ENCODE data around the gene SLC2A13.

The SLC2A13 gene

DNA sequence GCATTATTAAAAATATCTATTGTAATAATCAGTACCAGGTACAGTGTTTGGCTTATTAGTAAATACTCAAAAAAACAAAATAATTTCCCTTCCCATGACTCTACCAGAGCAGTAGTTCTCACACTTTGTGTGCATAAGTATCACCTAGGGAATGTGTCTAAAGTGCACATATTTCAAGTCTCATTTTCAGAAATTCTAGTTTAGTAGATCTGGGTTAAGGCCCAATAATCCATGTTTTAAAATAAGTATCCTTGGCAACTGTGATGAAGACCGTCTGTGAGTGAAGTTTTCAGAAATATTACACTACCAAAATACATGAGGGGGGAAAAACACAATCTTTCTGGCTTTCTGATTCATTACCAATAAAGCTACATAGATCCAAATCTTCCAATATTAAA lies 237.6 kb downstream of the SLC2A13 start:
- TF ChIP-seq EP300 (IDR thresholded peaks at IDR 0.05; ENCODE audit: borderline replicate concordance): no peak
- TF ChIP-seq RAD21 (IDR thresholded peaks at IDR 0.05; ENCODE audit: low read depth): no peak

DNA sequence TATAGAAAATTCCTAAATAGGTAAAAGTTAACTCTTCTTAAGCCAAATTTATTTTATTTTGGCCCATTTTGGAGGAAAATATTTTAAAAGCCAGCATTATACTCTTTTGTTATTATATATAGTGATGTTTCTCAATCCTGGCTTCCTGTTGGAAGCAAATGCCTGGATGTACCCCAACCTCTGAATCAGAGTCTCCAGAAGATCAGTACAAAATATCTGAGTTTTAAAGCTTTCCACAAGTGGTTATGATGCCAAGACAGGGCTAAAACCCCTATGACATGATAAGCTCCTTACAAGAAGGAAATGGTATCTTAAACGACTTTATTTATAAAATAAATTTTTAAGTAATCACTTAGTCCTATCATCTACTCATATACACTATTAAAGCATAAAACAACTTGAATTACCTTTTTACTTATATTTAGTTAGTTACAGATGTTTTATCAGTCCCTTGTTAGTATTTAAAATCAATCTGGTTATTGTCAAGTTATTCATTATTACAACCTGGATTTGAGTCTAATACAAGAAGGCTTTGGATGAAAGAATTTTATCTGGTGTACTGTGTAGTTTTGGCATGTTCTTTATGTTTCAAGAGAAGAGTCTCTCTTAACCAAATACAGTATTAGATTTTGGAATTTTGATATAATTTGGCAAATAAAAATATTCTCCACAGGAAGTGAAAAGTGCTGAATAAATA lies 238.1 kb downstream of the SLC2A13 start:
- TF ChIP-seq TAF1 (IDR thresholded peaks at IDR 0.05; ENCODE audit: low read depth): no peak

DNA sequence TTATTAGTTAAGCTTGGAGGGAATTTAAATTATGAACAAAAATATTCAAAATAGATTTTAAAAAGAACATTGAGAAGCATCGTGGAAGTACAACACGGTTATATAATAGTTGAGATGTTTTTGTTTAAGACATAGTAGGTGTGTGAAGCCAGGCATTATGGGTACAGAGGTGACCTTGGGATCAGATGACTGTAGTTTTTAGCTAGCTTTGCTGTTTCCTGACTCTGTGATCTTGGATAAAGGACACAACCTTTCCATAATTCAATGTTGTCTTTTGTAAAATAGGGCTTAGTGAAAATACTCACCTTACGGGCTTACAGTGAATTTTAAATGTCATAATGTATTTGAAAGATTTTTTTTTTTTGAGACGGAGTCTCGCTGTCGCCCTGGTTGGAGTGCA lies 239.7 kb downstream of the SLC2A13 start:
- no peak for TF ChIP-seq CEBPB (IDR thresholded peaks at IDR 0.05)
- TF ChIP-seq NFIC (IDR thresholded peaks at IDR 0.05): no peak
- no peak for TF ChIP-seq CREB1 (IDR thresholded peaks at IDR 0.05; ENCODE audit: low read depth)
- TF ChIP-seq TEAD4 (IDR thresholded peaks at IDR 0.05): no peak
- TF ChIP-seq TAF1 (IDR thresholded peaks at IDR 0.05; ENCODE audit: low read depth): no peak
- no peak for TF ChIP-seq ZBTB7A (IDR thresholded peaks at IDR 0.05; ENCODE audit: low read depth)
- TF ChIP-seq EP300 (IDR thresholded peaks at IDR 0.05; ENCODE audit: borderline replicate concordance): no peak
- no peak for TF ChIP-seq EGR1 (IDR thresholded peaks at IDR 0.05)
- TF ChIP-seq, protein P1, sequence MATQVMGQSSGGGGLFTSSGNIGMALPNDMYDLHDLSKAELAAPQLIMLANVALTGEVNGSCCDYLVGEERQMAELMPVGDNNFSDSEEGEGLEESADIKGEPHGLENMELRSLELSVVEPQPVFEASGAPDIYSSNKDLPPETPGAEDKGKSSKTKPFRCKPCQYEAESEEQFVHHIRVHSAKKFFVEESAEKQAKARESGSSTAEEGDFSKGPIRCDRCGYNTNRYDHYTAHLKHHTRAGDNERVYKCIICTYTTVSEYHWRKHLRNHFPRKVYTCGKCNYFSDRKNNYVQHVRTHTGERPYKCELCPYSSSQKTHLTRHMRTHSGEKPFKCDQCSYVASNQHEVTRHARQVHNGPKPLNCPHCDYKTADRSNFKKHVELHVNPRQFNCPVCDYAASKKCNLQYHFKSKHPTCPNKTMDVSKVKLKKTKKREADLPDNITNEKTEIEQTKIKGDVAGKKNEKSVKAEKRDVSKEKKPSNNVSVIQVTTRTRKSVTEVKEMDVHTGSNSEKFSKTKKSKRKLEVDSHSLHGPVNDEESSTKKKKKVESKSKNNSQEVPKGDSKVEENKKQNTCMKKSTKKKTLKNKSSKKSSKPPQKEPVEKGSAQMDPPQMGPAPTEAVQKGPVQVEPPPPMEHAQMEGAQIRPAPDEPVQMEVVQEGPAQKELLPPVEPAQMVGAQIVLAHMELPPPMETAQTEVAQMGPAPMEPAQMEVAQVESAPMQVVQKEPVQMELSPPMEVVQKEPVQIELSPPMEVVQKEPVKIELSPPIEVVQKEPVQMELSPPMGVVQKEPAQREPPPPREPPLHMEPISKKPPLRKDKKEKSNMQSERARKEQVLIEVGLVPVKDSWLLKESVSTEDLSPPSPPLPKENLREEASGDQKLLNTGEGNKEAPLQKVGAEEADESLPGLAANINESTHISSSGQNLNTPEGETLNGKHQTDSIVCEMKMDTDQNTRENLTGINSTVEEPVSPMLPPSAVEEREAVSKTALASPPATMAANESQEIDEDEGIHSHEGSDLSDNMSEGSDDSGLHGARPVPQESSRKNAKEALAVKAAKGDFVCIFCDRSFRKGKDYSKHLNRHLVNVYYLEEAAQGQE (IDR thresholded peaks at IDR 0.05; ENCODE audit: low read depth): no peak

DNA sequence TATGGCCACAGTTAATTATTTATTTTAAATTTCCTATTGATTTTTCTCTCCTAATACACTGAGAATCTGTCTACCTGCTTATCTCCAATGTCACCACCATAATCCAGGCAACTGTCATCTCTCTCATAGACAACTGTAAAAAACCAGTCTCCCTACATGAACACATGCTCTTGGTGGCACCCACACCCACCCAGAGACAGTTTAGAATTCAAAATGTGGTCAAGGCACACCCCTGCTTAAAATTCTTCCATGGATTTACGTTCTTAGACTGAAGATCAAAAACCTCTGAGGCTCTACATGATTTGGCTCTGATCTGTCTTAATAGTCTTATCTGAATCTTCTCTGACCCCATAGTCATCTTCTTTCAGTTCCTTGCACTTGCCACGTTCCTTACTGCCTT lies 245.2 kb downstream of the SLC2A13 start:
- no peak for TF ChIP-seq RAD21 (IDR thresholded peaks at IDR 0.05; ENCODE audit: low read depth)
- TF ChIP-seq TCF12 (IDR thresholded peaks at IDR 0.05; ENCODE audit: low read depth): no peak
- no peak for TF ChIP-seq ZBTB7A (IDR thresholded peaks at IDR 0.05; ENCODE audit: low read depth)
- TF ChIP-seq TEAD4 (IDR thresholded peaks at IDR 0.05): no peak
- TF ChIP-seq CREB1 (IDR thresholded peaks at IDR 0.05; ENCODE audit: low read depth): no peak
- TF ChIP-seq EGR1 (IDR thresholded peaks at IDR 0.05): no peak
- TF ChIP-seq, protein P2, sequence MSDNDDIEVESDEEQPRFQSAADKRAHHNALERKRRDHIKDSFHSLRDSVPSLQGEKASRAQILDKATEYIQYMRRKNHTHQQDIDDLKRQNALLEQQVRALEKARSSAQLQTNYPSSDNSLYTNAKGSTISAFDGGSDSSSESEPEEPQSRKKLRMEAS (IDR thresholded peaks at IDR 0.05): no peak
- TF ChIP-seq, protein P3, sequence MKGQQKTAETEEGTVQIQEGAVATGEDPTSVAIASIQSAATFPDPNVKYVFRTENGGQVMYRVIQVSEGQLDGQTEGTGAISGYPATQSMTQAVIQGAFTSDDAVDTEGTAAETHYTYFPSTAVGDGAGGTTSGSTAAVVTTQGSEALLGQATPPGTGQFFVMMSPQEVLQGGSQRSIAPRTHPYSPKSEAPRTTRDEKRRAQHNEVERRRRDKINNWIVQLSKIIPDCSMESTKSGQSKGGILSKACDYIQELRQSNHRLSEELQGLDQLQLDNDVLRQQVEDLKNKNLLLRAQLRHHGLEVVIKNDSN (IDR thresholded peaks at IDR 0.05): no peak
- no peak for TF ChIP-seq YY1 (IDR thresholded peaks at IDR 0.05; ENCODE audit: low read depth)
- TF ChIP-seq, protein P1 (IDR thresholded peaks at IDR 0.05; ENCODE audit: low read depth): no peak
- no peak for TF ChIP-seq EP300 (IDR thresholded peaks at IDR 0.05; ENCODE audit: borderline replicate concordance)
- no peak for TF ChIP-seq NFIC (IDR thresholded peaks at IDR 0.05)
- TF ChIP-seq TAF1 (IDR thresholded peaks at IDR 0.05; ENCODE audit: low read depth): no peak
- TF ChIP-seq FOXM1 (IDR thresholded peaks at IDR 0.05; ENCODE audit: borderline replicate concordance, low read depth): no peak

DNA sequence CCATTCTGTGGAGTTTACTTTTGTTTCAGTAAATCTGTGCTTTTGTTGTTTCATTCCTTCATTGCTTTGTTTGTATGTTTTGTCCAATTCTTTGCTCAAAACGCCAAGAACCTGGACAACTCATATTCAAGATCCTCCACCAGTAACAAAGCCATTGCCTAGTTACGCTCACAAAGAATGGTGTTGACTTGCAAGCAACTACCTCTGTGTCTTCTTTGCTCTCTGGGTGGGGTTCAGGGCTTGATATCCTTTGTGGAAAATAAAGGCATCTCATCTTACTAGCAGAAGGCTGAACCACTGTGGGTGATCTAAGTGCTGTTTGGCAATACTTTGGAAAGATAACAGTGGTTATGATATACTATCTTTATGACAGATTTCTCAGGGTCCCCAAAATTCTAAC lies 252.9 kb downstream of the SLC2A13 start:
- TF ChIP-seq, protein P1 (IDR thresholded peaks at IDR 0.05; ENCODE audit: low read depth): no peak
- TF ChIP-seq, protein P2 (IDR thresholded peaks at IDR 0.05): no peak
- TF ChIP-seq TAF1 (IDR thresholded peaks at IDR 0.05; ENCODE audit: low read depth): no peak
- no peak for TF ChIP-seq CEBPB (IDR thresholded peaks at IDR 0.05)
- no peak for TF ChIP-seq CREB1 (IDR thresholded peaks at IDR 0.05; ENCODE audit: low read depth)
- no peak for TF ChIP-seq NFIC (IDR thresholded peaks at IDR 0.05)
- no peak for TF ChIP-seq ZBTB7A (IDR thresholded peaks at IDR 0.05; ENCODE audit: low read depth)
- TF ChIP-seq EGR1 (IDR thresholded peaks at IDR 0.05): no peak
- TF ChIP-seq FOXM1 (IDR thresholded peaks at IDR 0.05; ENCODE audit: borderline replicate concordance, low read depth): no peak
- TF ChIP-seq EP300 (IDR thresholded peaks at IDR 0.05; ENCODE audit: borderline replicate concordance): no peak
- TF ChIP-seq, protein P3 (IDR thresholded peaks at IDR 0.05): no peak
- TF ChIP-seq TCF12 (IDR thresholded peaks at IDR 0.05; ENCODE audit: low read depth): no peak
- TF ChIP-seq TEAD4 (IDR thresholded peaks at IDR 0.05): no peak
- TF ChIP-seq YY1 (IDR thresholded peaks at IDR 0.05; ENCODE audit: low read depth): no peak
- no peak for TF ChIP-seq RAD21 (IDR thresholded peaks at IDR 0.05; ENCODE audit: low read depth)
